Activated CD8-positive, alpha-beta T cell treated with anti-CD3 and anti-CD28 coated beads for 36 hours (primary cell): ENCODE results near the gene PNPO. TPM values are rescaled to one million over a fixed set of nuclear protein-coding genes. Genes with fewer than 3 reads are reported as not detected.

Experiments
- ATAC-seq: fragments of 200-7000 bp; cut with Tn5 transposase; one replicate; pipeline ENCODE4 v1.10.0; 2021; ENCODE audit warnings: mild to moderate bottlenecking, moderate library complexity
- CTCF ChIA-PET: fragments of 350-600 bp; sonication (Branson Sonifier 250); formaldehyde crosslinking; loops from one replicate; lab custom pipeline; 2021; ENCODE audit warnings: antibody characterized with exemption; lab: Charles Lee
- POLR2A ChIA-PET: fragments of 350-600 bp; sonication (Branson Sonifier 250); formaldehyde crosslinking; loops from one replicate; lab custom pipeline; 2021; ENCODE audit warnings: antibody characterized with exemption; lab: Charles Lee
- DNase-seq: peaks from one replicate; pipeline ENCODE4 v3.0.0-alpha.2; 2020
- H3K27ac Mint-ChIP-seq: one replicate; pipeline ENCODE4 v1.8.0; 2021; ENCODE audit warnings: mild to moderate bottlenecking, mixed read lengths
- H3K27me3 Mint-ChIP-seq: one replicate; pipeline ENCODE4 v1.8.0; 2021; ENCODE audit warnings: mixed read lengths
- H3K36me3 Mint-ChIP-seq: one replicate; pipeline ENCODE4 v1.8.0; 2021; ENCODE audit warnings: low read depth, mixed read lengths
- H3K4me1 Mint-ChIP-seq: one replicate; pipeline ENCODE4 v1.8.0; 2021; ENCODE audit warnings: low read depth, mixed read lengths
- H3K4me3 Mint-ChIP-seq: one replicate; pipeline ENCODE4 v1.8.0; 2021; ENCODE audit warnings: mild to moderate bottlenecking, moderate library complexity, mixed read lengths
- H3K9me3 Mint-ChIP-seq: one replicate; pipeline ENCODE4 v1.8.0; 2021; ENCODE audit warnings: mixed read lengths
- CTCF ChIP-seq: fragments of 200-600 bp; IDR thresholded peaks from one replicate; pipeline ENCODE4 v1.8.0; 2022; ENCODE audit warnings: antibody characterized with exemption, mild to moderate bottlenecking
- intact Hi-C: fragments of 100-400 bp; cut with micrococcal nuclease; formaldehyde crosslinking; loops from one replicate; pipeline ENCODE4 v1.10.0; 2022
- total RNA-seq, 2 experiments: library from RNA; stranded (reverse); gene quantifications; one replicate each; pipeline ENCODE4 v1.2.3, GENCODE V29; 2021

PNPO gene
- total RNA-seq, 2 experiments from 2014 or later = 41.0 to 42.7 TPM

GRCh38 chr17:47924785-47925677 lies 16.3 kb upstream of the PNPO start:
- Mint-ChIP-seq H3K4me1 (no peaks in the 10 kb centered on the region), H3K4me3 (no peak overlapping the region), H3K9me3 (no peaks in the 10 kb centered on the region), H3K36me3 (peaks cover 15% of the 10 kb centered on the region), H3K27ac (no peak overlapping the region), H3K27me3 (no peaks in the 10 kb centered on the region)
- DNase-seq = no peak
- CTCF ChIA-PET = interaction anchor here (2.3 kb wide), 1 partner anchor 45 kb away, joined by 9 read pairs; the partner anchor contains the start of gene CDK5RAP3
- intact Hi-C loops = no loop called here
- POLR2A ChIA-PET = interaction anchor here (1.1 kb wide), 1 partner anchor 25 kb away, joined by 3 read pairs; no protein-coding TSS in a partner anchor
- ATAC-seq = no peak
- TF ChIP-seq CTCF = no peak

GRCh38 chr17:47925678-47925988 lies 15.7 kb upstream of the PNPO start:
- Mint-ChIP-seq H3K4me3 (no peak overlapping the region), H3K27ac (no peak overlapping the region), H3K9me3 (no peaks in the 10 kb centered on the region), H3K36me3 (peaks cover 15% of the 10 kb centered on the region), H3K4me1 (no peaks in the 10 kb centered on the region), H3K27me3 (no peaks in the 10 kb centered on the region)
- DNase-seq (no peak), ATAC-seq (no peak)
- POLR2A ChIA-PET = interaction anchor here (1.1 kb wide), 1 partner anchor 24 kb away, joined by 3 read pairs; no protein-coding TSS in a partner anchor
- no peak for TF ChIP-seq CTCF
- intact Hi-C loops = no loop called here
- CTCF ChIA-PET = no interaction called here

- intact Hi-C loops = no loop called here
- DNase-seq (no peak), ATAC-seq (no peak)
- no peak overlapping the region for H3K27ac Mint-ChIP-seq
- no peak overlapping the region for H3K4me3 Mint-ChIP-seq
- peaks cover 13% of the 10 kb centered on the region for H3K36me3 Mint-ChIP-seq
- H3K4me1 Mint-ChIP-seq = no peaks in the 10 kb centered on the region
- ChIA-PET CTCF (no interaction called here), POLR2A (no interaction called here)
- TF ChIP-seq CTCF = no peak
- H3K27me3 Mint-ChIP-seq = no peaks in the 10 kb centered on the region
- no peaks in the 10 kb centered on the region for H3K9me3 Mint-ChIP-seq
Observed at GRCh38 chr17:47927821-47928400, 13.5 kb upstream of the PNPO start.

GRCh38 chr17:47928415-47928814 lies 13.0 kb upstream of the PNPO start:
- H3K4me1 Mint-ChIP-seq = no peaks in the 10 kb centered on the region
- CTCF ChIA-PET = interaction anchor here (1.6 kb wide), 1 partner anchor 15 kb away, joined by 4 read pairs; no protein-coding TSS in a partner anchor
- TF ChIP-seq CTCF = no peak
- POLR2A ChIA-PET = no interaction called here
- H3K36me3 Mint-ChIP-seq = peaks cover 13% of the 10 kb centered on the region
- DNase-seq (no peak), ATAC-seq (no peak)
- H3K27ac Mint-ChIP-seq = no peak overlapping the region
- no peak overlapping the region for H3K4me3 Mint-ChIP-seq
- no peaks in the 10 kb centered on the region for H3K27me3 Mint-ChIP-seq
- intact Hi-C loops = no loop called here
- no peaks in the 10 kb centered on the region for H3K9me3 Mint-ChIP-seq
